HepG2 (cell line): ENCODE measurements around the gene GFPT2.

Experiments used
- CTCF ChIP-seq: sonication (generic); formaldehyde crosslinking; IDR thresholded peaks from 2 replicates; pipeline ENCODE4 v1.5.0; 2020; ENCODE audit warnings: mild to moderate bottlenecking, missing genetic modification reagents, moderate library complexity
- ESRRA ChIP-seq: sonication (generic); formaldehyde crosslinking; IDR thresholded peaks from 2 replicates; pipeline ENCODE4 v1.5.1; 2020; ENCODE audit warnings: mild to moderate bottlenecking, low read depth, missing genetic modification reagents
- GABPB1 ChIP-seq: IDR thresholded peaks from 2 replicates; pipeline ENCODE4 v1.6.1; 2016; ENCODE audit warnings: mild to moderate bottlenecking, missing genetic modification reagents, moderate library complexity, missing compliant biosample characterization
- SSRP1 ChIP-seq: IDR thresholded peaks from 2 replicates; pipeline ENCODE4 v1.6.1; 2016; ENCODE audit warnings: control low read depth
- TCF7L2 ChIP-seq: IDR thresholded peaks from 2 replicates; pipeline ENCODE4 v1.6.1; 2011; ENCODE audit warnings: mild to moderate bottlenecking, low read depth, low read length, moderate library complexity
- ZFP36 ChIP-seq: fragments of 150-350 bp; IDR thresholded peaks from 2 replicates; pipeline ENCODE4 v1.6.1; 2018; ENCODE audit warnings: borderline replicate concordance, low read length, low read depth; ENCODE audit not compliant: partially characterized antibody
- ZNF362 ChIP-seq: sonication (generic); formaldehyde crosslinking; IDR thresholded peaks from 2 replicates; pipeline ENCODE4 v1.4.0; 2020; ENCODE audit warnings: missing genetic modification reagents, mild to moderate bottlenecking, borderline replicate concordance
- ZNF687 ChIP-seq: sonication (generic); formaldehyde crosslinking; IDR thresholded peaks from 2 replicates; pipeline ENCODE4 v1.5.1; 2020; ENCODE audit warnings: mild to moderate bottlenecking, missing genetic modification reagents, moderate library complexity

- no peak for TF ChIP-seq SSRP1 (CRISPR knock-in tag)
- no peak for TF ChIP-seq CTCF (CRISPR knock-in tag)
- TF ChIP-seq ZNF362 (CRISPR knock-in tag): no peak
- no peak for TF ChIP-seq ZFP36
- no peak for TF ChIP-seq TCF7L2
- no peak for TF ChIP-seq ZNF687 (CRISPR knock-in tag)
- no peak for TF ChIP-seq GABPB1 (CRISPR knock-in tag)
- no peak for TF ChIP-seq ESRRA (CRISPR knock-in tag)
These were observed 30.0 kb downstream of the GFPT2 start for GRCh38 chr5:180323160-180323559.
